HFFc6 (cell line): ENCODE measurements around the gene AMOTL2. TPM values are rescaled to one million over a fixed set of nuclear protein-coding genes. Genes with fewer than 3 reads are reported as not detected.

Experiments
- DNase-seq: peaks from one replicate; pipeline ENCODE4 v3.0.0-alpha.2; 2018
- H3K27ac Mint-ChIP-seq: 2 replicates; pipeline ENCODE4 v1.8.0; 2020; ENCODE audit warnings: mild to moderate bottlenecking, mixed read lengths
- H3K27me3 Mint-ChIP-seq: 2 replicates; pipeline ENCODE4 v1.8.0; 2021; ENCODE audit warnings: mild to moderate bottlenecking, moderate library complexity, mixed read lengths; ENCODE audit not compliant: insufficient read depth
- H3K36me3 Mint-ChIP-seq: 2 replicates; pipeline ENCODE4 v1.8.0; 2021; ENCODE audit warnings: low read depth, mixed read lengths
- H3K4me1 Mint-ChIP-seq: 2 replicates; pipeline ENCODE4 v1.8.0; 2020; ENCODE audit warnings: low read depth, mixed read lengths
- H3K4me3 Mint-ChIP-seq: 2 replicates; pipeline ENCODE4 v1.8.0; 2020; ENCODE audit warnings: mild to moderate bottlenecking, moderate library complexity, mixed read lengths
- H3K9me3 Mint-ChIP-seq: 2 replicates; pipeline ENCODE4 v1.8.0; 2020; ENCODE audit warnings: mild to moderate bottlenecking, mixed read lengths
- CTCF ChIP-seq: fragments of 200-600 bp; sonication (generic); IDR thresholded peaks from 2 replicates; pipeline ENCODE4 v1.5.0; 2021; ENCODE audit warnings: antibody characterized with exemption, mild to moderate bottlenecking
- total RNA-seq, 6 experiments: library from RNA; stranded (reverse); fragmentation: NEBNext Ultra II Directional; extraction: Animal tissue kit (Norgen Biotek cat#: 25700); gene quantifications; 2 replicates in 1 of 6; 3 replicates in 5 of 6; pipeline ENCODE4 v1.2.3, GENCODE V29; 2021

The AMOTL2 gene
- total RNA-seq, 6 experiments from 2014 or later = 244 to 311 (median 274) TPM

DNA sequence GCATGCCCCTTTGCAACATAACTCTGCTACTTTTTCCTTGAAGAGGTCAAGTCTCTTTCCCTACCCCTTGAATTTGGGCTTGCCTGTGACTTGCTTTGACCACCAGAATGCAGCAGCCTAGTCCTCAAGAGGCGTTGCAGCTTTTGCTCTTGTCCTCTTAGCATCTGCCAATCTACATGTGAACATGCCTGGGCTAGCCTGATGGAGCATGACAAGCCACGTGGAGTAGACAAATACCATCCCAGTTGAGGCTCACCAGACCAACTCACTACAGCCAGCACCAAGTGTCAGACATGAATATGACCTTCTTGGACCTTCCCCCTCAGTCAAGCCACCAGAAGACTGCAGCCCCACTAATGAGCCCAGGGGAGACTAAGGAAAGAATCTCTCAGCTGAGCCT is 32.9 kb downstream of the AMOTL2 start:
- peaks cover 3% of the 10 kb centered on the region for H3K9me3 Mint-ChIP-seq
- H3K27ac Mint-ChIP-seq = peak overlapping the region; percentile 54
- H3K4me3 Mint-ChIP-seq = no peak overlapping the region
- no peak for TF ChIP-seq CTCF
- peaks cover 4% of the 10 kb centered on the region for H3K36me3 Mint-ChIP-seq
- H3K4me1 Mint-ChIP-seq = peaks cover 42% of the 10 kb centered on the region
- no peaks in the 10 kb centered on the region for H3K27me3 Mint-ChIP-seq
- no peak for DNase-seq

DNA sequence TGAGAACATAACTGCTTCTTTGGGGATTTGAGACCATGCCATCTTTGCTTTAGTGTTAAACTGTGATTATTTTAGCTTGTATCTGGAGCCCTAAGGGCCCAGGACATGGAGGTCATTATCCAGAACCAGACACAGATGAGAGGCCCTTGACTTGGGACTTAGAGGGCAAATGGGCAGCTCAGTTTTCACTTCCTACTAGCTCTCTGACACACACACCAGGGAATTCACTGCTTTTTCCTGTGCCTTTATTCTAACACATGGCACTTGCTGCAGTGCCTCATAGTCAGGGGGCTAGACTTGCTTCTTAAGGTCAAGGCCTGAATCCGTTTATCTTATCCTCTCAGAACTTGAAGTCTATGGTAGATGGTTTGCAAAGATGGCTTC is 33.3 kb downstream of the AMOTL2 start:
- no peak overlapping the region; the same call in 1 of the 2 replicates for H3K27ac Mint-ChIP-seq
- H3K9me3 Mint-ChIP-seq = no peaks in the 10 kb centered on the region
- H3K36me3 Mint-ChIP-seq = no peaks in the 10 kb centered on the region; the same call in none of the 2 replicates
- peaks cover 46% of the 10 kb centered on the region for H3K4me1 Mint-ChIP-seq
- no peak overlapping the region for H3K4me3 Mint-ChIP-seq
- no peaks in the 10 kb centered on the region for H3K27me3 Mint-ChIP-seq
- no peak for TF ChIP-seq CTCF
- no peak for DNase-seq

DNA sequence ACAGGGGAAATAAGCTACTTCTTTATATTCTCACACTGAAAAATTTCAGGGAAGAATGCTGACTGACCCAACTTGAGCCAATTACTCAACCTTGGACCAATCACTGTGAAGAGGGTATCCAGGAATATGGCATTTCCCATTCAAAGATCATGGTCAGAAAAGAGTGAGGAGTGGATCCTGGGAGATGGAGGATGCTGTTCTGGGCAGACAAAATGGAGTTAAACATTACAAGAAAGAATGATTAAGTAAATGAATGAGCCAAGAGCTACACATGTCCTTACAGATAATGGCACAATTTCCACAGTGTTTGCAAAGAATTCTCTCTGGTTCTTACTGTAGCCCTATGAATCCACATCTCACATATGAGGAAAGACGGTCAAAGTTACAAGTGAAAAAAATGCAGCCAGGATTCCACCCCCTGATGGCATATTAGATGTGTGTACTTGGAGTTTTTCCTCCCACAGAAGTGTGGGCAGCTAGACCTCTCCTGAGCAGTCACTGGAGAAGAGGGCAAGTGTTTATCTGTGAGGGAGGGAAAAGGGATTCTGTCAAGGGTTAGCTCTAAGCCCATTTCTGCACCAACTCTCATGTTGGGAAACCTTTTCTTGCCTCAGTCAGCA is 33.8 kb downstream of the AMOTL2 start:
- no peak overlapping the region for H3K27ac Mint-ChIP-seq
- H3K27me3 Mint-ChIP-seq = no peaks in the 10 kb centered on the region
- H3K9me3 Mint-ChIP-seq = no peaks in the 10 kb centered on the region
- H3K4me1 Mint-ChIP-seq = peaks cover 51% of the 10 kb centered on the region
- H3K4me3 Mint-ChIP-seq = no peak overlapping the region
- no peak for DNase-seq
- no peak for TF ChIP-seq CTCF
- no peaks in the 10 kb centered on the region; the same call in none of the 2 replicates for H3K36me3 Mint-ChIP-seq

DNA sequence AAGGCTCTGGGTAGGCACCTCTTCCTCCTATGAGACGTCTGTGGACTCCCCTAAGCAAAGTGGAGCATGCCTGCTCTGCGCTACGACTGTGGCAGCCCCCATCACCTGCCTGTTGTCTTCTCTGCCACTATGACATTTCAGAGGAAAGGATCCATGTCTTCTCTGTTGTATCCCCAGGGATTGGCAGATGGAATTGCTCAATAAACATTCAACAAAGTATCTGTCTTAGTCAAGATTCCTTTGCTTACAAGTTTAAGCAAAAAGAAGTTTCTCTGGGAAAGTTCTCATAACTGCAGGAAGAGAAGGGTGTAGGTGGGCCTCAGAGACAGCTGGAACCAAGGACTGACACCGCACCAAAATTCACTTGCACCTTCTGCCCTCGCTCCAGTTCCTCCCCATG is 34.3 kb downstream of the AMOTL2 start:
- no peaks in the 10 kb centered on the region; the same call in 1 of the 2 replicates for H3K36me3 Mint-ChIP-seq
- no peak for DNase-seq
- TF ChIP-seq CTCF = no peak
- H3K4me1 Mint-ChIP-seq = peaks cover 56% of the 10 kb centered on the region
- H3K9me3 Mint-ChIP-seq = no peaks in the 10 kb centered on the region
- H3K27ac Mint-ChIP-seq = no peak overlapping the region
- H3K27me3 Mint-ChIP-seq = no peaks in the 10 kb centered on the region; the same call in 1 of the 2 replicates
- H3K4me3 Mint-ChIP-seq = no peak overlapping the region

DNA sequence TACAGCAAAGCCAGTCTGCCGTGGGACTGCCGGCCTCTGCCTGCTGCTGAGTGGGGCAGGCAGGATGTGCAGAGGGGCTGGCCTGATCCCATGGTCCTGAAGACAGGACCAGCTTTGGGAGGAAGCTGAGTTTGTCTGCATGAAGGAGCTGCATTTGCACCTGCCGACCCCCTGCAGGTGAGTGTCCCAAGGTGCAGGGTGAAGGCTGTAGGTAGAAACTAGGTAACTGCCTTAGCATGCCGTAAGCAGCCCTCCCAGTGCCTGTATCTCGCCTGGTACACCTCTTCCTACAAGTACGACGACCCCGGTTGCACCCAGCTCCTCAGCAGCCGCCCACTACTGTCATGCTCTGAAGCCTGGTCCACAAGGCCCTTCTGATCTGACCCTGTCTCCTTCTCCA is 34.9 kb downstream of the AMOTL2 start:
- no peak for DNase-seq
- H3K4me1 Mint-ChIP-seq = peaks cover 62% of the 10 kb centered on the region
- H3K27me3 Mint-ChIP-seq = no peaks in the 10 kb centered on the region; the same call in 1 of the 2 replicates
- no peaks in the 10 kb centered on the region; the same call in 1 of the 2 replicates for H3K36me3 Mint-ChIP-seq
- TF ChIP-seq CTCF = peak; percentile 15; the same call in 1 of the 2 replicates
- H3K4me3 Mint-ChIP-seq = no peak overlapping the region
- H3K9me3 Mint-ChIP-seq = no peaks in the 10 kb centered on the region
- no peak overlapping the region for H3K27ac Mint-ChIP-seq
